ENCODE measurements around the gene SRPK2.

- TF ChIP-seq CTCF (IDR thresholded peaks at IDR 0.05): no peak
- TF ChIP-seq POLR2A (IDR thresholded peaks at IDR 0.05): no peak
These were observed 11.7 kb downstream of the SRPK2 start for GRCh38 chr7:105376908-105377533.

All from testis (tissue), 2 donors.